RWPE1 (cell line): Measurements from ENCODE around the gene SLC35G2.
A peak's percentile ranks its signal among the peaks of the same experiment; 100 is the strongest.

Source experiments
- CTCF ChIA-PET: fragments of 350-600 bp; sonication (Branson Sonifier 250); formaldehyde crosslinking; extraction: SDS; loops from one replicate; lab custom pipeline; 2021; lab: Yijun Ruan, JAX
- POLR2A ChIA-PET: fragments of 400-600 bp; formaldehyde crosslinking; extraction: SDS; loops from one replicate; lab custom pipeline; 2020; ENCODE audit warnings: antibody characterized with exemption; ENCODE audit not compliant: low non-redundant PET; lab: Yijun Ruan, JAX
- DNase-seq: peaks from one replicate; pipeline ENCODE4 v3.0.0; 2012; ENCODE audit warnings: low spot score
- H3K27ac ChIP-seq: fragments of 450-650 bp; 2 replicates; pipeline ENCODE4 v1.5.1; 2017
- CTCF ChIP-seq: fragments of 450-650 bp; conservative IDR thresholded peaks from 2 replicates; pipeline ENCODE4 v1.5.1; 2017; ENCODE audit warnings: low read depth, mild to moderate bottlenecking

Gene SLC35G2

GRCh38 chr3:136882571-136882970, 63.6 kb downstream of the SLC35G2 start:
- ChIA-PET CTCF (no interaction called here), POLR2A (no interaction called here)
- H3K27ac ChIP-seq = no peak overlapping the region
- TF ChIP-seq CTCF = no peak
- DNase-seq = peak; percentile 20

GRCh38 chr3:136883967-136884720, 65.2 kb downstream of the SLC35G2 start:
- no peak overlapping the region; the same call in 1 of the 2 replicates for H3K27ac ChIP-seq
- POLR2A ChIA-PET = interaction anchor here (0.7 kb wide), 1 partner anchor 528 kb away, joined by 3 read pairs; no protein-coding TSS in a partner anchor
- DNase-seq = no peak
- no peak for TF ChIP-seq CTCF
- CTCF ChIA-PET = interaction anchor here (0.6 to 0.8 kb wide), 2 partner anchors 11 to 233 kb away, joined by 3 read pairs; no protein-coding TSS in a partner anchor

- DNase-seq = no peak
- no peak overlapping the region for H3K27ac ChIP-seq
- POLR2A ChIA-PET = no interaction called here
- TF ChIP-seq CTCF = no peak
- CTCF ChIA-PET = no interaction called here
Observed at GRCh38 chr3:136885357-136886213, 66.7 kb downstream of the SLC35G2 start.

- DNase-seq = no peak
- H3K27ac ChIP-seq = no peak overlapping the region
- ChIA-PET CTCF (no interaction called here), POLR2A (no interaction called here)
- no peak for TF ChIP-seq CTCF
Observed at GRCh38 chr3:136889947-136890346, 71.0 kb downstream of the SLC35G2 start.

GRCh38 chr3:136891934-136892855, 73.3 kb downstream of the SLC35G2 start:
- no peak overlapping the region for H3K27ac ChIP-seq
- CTCF ChIA-PET = no interaction called here
- no peak for TF ChIP-seq CTCF
- DNase-seq = no peak
- POLR2A ChIA-PET = no interaction called here
